MCF 10A (cell line): ENCODE data around the gene C1QTNF12. TPM values are rescaled to one million over a fixed set of nuclear protein-coding genes. Genes with fewer than 3 reads are reported as not detected.

Source experiments
- BruUV-seq: library from RNA; stranded (reverse); fragments of 400-500 nt; replicated peaks from 2 replicates; lab custom pipeline; 2021; lab: Mats Ljungman, UMichigan
- CTCF ChIA-PET: fragments of 300-600 bp; sonication (Branson Sonifier 250); formaldehyde crosslinking; extraction: SDS; loops from one replicate; lab custom pipeline; 2021; ENCODE audit warnings: antibody characterized with exemption, inconsistent platforms; lab: Yijun Ruan, JAX
- POLR2A ChIA-PET: fragments of 300-600, 350-650 bp; sonication (Branson Sonifier 250); formaldehyde crosslinking; extraction: SDS; loops from one replicate; lab custom pipeline; 2020; ENCODE audit warnings: antibody characterized with exemption, inconsistent platforms; lab: Yijun Ruan, JAX
- DNase-seq: peaks from one replicate; pipeline ENCODE4 v3.0.0-alpha.2; 2018; ENCODE audit not compliant: unreplicated experiment
- H3K27ac Mint-ChIP-seq: one replicate; pipeline ENCODE4 v1.8.0; 2022; ENCODE audit warnings: mild to moderate bottlenecking, low read depth, mixed read lengths; ENCODE audit not compliant: unreplicated experiment
- H3K27me3 Mint-ChIP-seq: one replicate; pipeline ENCODE4 v1.8.0; 2022; ENCODE audit warnings: mixed read lengths; ENCODE audit not compliant: insufficient read depth, unreplicated experiment
- H3K36me3 Mint-ChIP-seq: one replicate; pipeline ENCODE4 v1.8.0; 2022; ENCODE audit warnings: mild to moderate bottlenecking, moderate library complexity, mixed read lengths; ENCODE audit not compliant: insufficient read depth, unreplicated experiment
- H3K4me1 Mint-ChIP-seq: one replicate; pipeline ENCODE4 v1.8.0; 2022; ENCODE audit warnings: mixed read lengths; ENCODE audit not compliant: insufficient read depth, unreplicated experiment
- H3K4me3 Mint-ChIP-seq: one replicate; pipeline ENCODE4 v1.8.0; 2022; ENCODE audit warnings: mild to moderate bottlenecking, moderate library complexity, mixed read lengths; ENCODE audit not compliant: unreplicated experiment
- H3K9me3 Mint-ChIP-seq: one replicate; pipeline ENCODE4 v1.8.0; 2022; ENCODE audit warnings: mixed read lengths; ENCODE audit not compliant: unreplicated experiment
- intact Hi-C: fragments of 100-400 bp; cut with micrococcal nuclease; formaldehyde crosslinking; loops from 2 replicates; pipeline ENCODE4 v1.14.1; 2022
- total RNA-seq: library from RNA; stranded (reverse); gene quantifications from 2 replicates; pipeline ENCODE4 v1.2.3, GENCODE V29; 2022
- TF ChIP-seq, protein P1 (sequence below): fragments of 200-600 bp; IDR thresholded peaks from one replicate; pipeline ENCODE4 v1.8.0; 2022; ENCODE audit warnings: antibody characterized with exemption, mild to moderate bottlenecking; ENCODE audit not compliant: unreplicated experiment

Gene C1QTNF12
- total RNA-seq, 1 experiment from 2014 or later: 1.5 TPM

DNA sequence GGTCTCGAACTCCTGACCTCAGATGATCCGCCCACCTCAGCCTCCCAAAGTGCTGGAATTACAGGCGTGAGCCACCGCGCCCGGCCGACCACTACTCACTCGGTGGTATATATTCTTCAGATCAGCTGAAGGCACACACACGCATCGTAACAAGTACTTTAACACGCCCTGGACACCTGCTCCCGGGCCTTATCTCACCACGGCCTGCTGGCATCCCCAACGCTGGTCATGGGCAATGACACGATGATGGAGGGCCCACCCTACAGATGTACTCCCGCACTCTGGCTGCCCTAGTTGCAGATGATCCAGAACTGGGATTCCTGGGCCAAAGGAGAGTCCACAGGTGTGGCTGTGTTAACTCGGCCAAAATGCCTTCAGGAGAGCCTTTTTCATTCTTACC lies 15.5 kb upstream of the C1QTNF12 start:
- DNase-seq: no peak
- peaks cover 32% of the 10 kb centered on the region for H3K4me1 Mint-ChIP-seq
- H3K27me3 Mint-ChIP-seq: no peaks in the 10 kb centered on the region
- H3K36me3 Mint-ChIP-seq: peaks cover 65% of the 10 kb centered on the region
- ChIA-PET CTCF (interaction anchor here (0.6 to 1.0 kb wide), 2 partner anchors 24 to 40 kb away, joined by 3 read pairs; no protein-coding TSS in a partner anchor), POLR2A (no interaction called here)
- intact Hi-C loops: no loop called here
- H3K9me3 Mint-ChIP-seq: no peaks in the 10 kb centered on the region
- H3K4me3 Mint-ChIP-seq: no peak overlapping the region
- H3K27ac Mint-ChIP-seq: no peak overlapping the region
- BruUV-seq: no TSS peak
- TF ChIP-seq, protein P1, sequence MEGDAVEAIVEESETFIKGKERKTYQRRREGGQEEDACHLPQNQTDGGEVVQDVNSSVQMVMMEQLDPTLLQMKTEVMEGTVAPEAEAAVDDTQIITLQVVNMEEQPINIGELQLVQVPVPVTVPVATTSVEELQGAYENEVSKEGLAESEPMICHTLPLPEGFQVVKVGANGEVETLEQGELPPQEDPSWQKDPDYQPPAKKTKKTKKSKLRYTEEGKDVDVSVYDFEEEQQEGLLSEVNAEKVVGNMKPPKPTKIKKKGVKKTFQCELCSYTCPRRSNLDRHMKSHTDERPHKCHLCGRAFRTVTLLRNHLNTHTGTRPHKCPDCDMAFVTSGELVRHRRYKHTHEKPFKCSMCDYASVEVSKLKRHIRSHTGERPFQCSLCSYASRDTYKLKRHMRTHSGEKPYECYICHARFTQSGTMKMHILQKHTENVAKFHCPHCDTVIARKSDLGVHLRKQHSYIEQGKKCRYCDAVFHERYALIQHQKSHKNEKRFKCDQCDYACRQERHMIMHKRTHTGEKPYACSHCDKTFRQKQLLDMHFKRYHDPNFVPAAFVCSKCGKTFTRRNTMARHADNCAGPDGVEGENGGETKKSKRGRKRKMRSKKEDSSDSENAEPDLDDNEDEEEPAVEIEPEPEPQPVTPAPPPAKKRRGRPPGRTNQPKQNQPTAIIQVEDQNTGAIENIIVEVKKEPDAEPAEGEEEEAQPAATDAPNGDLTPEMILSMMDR: no peak

GRCh38 chr1:1260843-1261560 lies 14.5 kb upstream of the C1QTNF12 start:
- Mint-ChIP-seq H3K36me3 (peaks cover 65% of the 10 kb centered on the region), H3K4me1 (peaks cover 31% of the 10 kb centered on the region), H3K9me3 (no peaks in the 10 kb centered on the region), H3K4me3 (no peak overlapping the region), H3K27me3 (no peaks in the 10 kb centered on the region), H3K27ac (peak overlapping the region; percentile 53)
- intact Hi-C loops: no loop called here
- TF ChIP-seq, protein P1: no peak
- ChIA-PET CTCF (interaction anchor here (0.6 to 1.0 kb wide), 3 partner anchors 23 to 182 kb away, joined by 3 read pairs; no protein-coding TSS in a partner anchor), POLR2A (interaction anchor here (1.1 to 1.3 kb wide), 3 partner anchors 10 to 22 kb away, joined by 3 to 8 read pairs (median 5); no protein-coding TSS in a partner anchor)
- no TSS peak for BruUV-seq
- DNase-seq: no peak

GRCh38 chr1:1259951-1260600 lies 13.6 kb upstream of the C1QTNF12 start:
- no peak overlapping the region for H3K4me3 Mint-ChIP-seq
- peaks cover 61% of the 10 kb centered on the region for H3K36me3 Mint-ChIP-seq
- peaks cover 22% of the 10 kb centered on the region for H3K4me1 Mint-ChIP-seq
- ChIA-PET CTCF (interaction anchor here (0.5 to 0.7 kb wide), 2 partner anchors 9 to 36 kb away, joined by 3 read pairs; no protein-coding TSS in a partner anchor), POLR2A (interaction anchor here (1.1 kb wide), 1 partner anchor 11 kb away, joined by 8 read pairs; no protein-coding TSS in a partner anchor)
- peak overlapping the region; percentile 32 for H3K27ac Mint-ChIP-seq
- H3K9me3 Mint-ChIP-seq: no peaks in the 10 kb centered on the region
- intact Hi-C loops: no loop called here
- TF ChIP-seq, protein P1: no peak
- DNase-seq: no peak
- H3K27me3 Mint-ChIP-seq: no peaks in the 10 kb centered on the region
- BruUV-seq: no TSS peak

- no peaks in the 10 kb centered on the region for H3K27me3 Mint-ChIP-seq
- peaks cover 61% of the 10 kb centered on the region for H3K36me3 Mint-ChIP-seq
- no TSS peak for BruUV-seq
- peak overlapping the region; percentile 32 for H3K27ac Mint-ChIP-seq
- no peak overlapping the region for H3K4me3 Mint-ChIP-seq
- ChIA-PET CTCF (interaction anchor here (0.5 kb wide), 1 partner anchor 9 kb away, joined by 3 read pairs; no protein-coding TSS in a partner anchor), POLR2A (interaction anchor here (1.1 kb wide), 1 partner anchor 11 kb away, joined by 8 read pairs; no protein-coding TSS in a partner anchor)
- intact Hi-C loops: no loop called here
- DNase-seq: no peak
- H3K4me1 Mint-ChIP-seq: peaks cover 17% of the 10 kb centered on the region
- TF ChIP-seq, protein P1: no peak
- no peaks in the 10 kb centered on the region for H3K9me3 Mint-ChIP-seq
These were observed 13.0 kb upstream of the C1QTNF12 start for GRCh38 chr1:1259540-1259939.
